Liver (tissue), 9 donors: ENCODE data around the gene BCKDHB. TPM values are rescaled to one million over a fixed set of nuclear protein-coding genes. Genes with fewer than 3 reads are reported as not detected.

ENCODE experiments used
- DNase-seq: peaks from one replicate; pipeline ENCODE4 v3.0.0-alpha.2; 2017; ENCODE audit warnings: low spot score
- H3K27ac ChIP-seq, 2 donors: one replicate each; pipeline ENCODE4 v1.7.0; 2013; ENCODE audit warnings: inconsistent platforms in 2 of 2, low read length in 2 of 2, control low read depth in 1 of 2, low read depth in 1 of 2, mild to moderate bottlenecking in 1 of 2
- H3K27me3 ChIP-seq, 4 donors: one replicate each; pipeline versions ENCODE4 v1.6.1 to v1.7.0; 2013; ENCODE audit warnings: low read length in 3 of 4, inconsistent platforms in 1 of 4, mild to moderate bottlenecking in 1 of 4, moderate library complexity in 1 of 4; ENCODE audit not compliant: control insufficient read depth in 4 of 4, insufficient read depth in 4 of 4
- H3K36me3 ChIP-seq, 4 donors: one replicate each; pipeline versions ENCODE4 v1.6.1 to v1.7.0; 2013; ENCODE audit warnings: low read length in 3 of 4, mild to moderate bottlenecking in 3 of 4, low read depth in 1 of 4, moderate library complexity in 1 of 4; ENCODE audit not compliant: control insufficient read depth in 4 of 4, insufficient read depth in 3 of 4
- H3K4me1 ChIP-seq, 4 donors: one replicate each; pipeline versions ENCODE4 v1.6.1 to v1.7.0; 2013; ENCODE audit warnings: low read length in 3 of 4, mild to moderate bottlenecking in 3 of 4, moderate library complexity in 1 of 4; ENCODE audit not compliant: control insufficient read depth in 4 of 4, insufficient read depth in 4 of 4
- H3K4me3 ChIP-seq, 3 donors: one replicate each; pipeline versions ENCODE4 v1.6.1 to v1.7.0; 2013; ENCODE audit warnings: low read length in 3 of 3, control low read depth in 1 of 3, low read depth in 1 of 3, mild to moderate bottlenecking in 1 of 3
- H3K9ac ChIP-seq, 2 donors: one replicate each; pipeline ENCODE4 v1.7.0; 2013; ENCODE audit warnings: low read length in 2 of 2, mild to moderate bottlenecking in 2 of 2, moderate library complexity in 2 of 2, control low read depth in 1 of 2, low read depth in 1 of 2
- H3K9me3 ChIP-seq, 4 donors: one replicate each; pipeline versions ENCODE4 v1.6.1 to v1.7.0; 2013; ENCODE audit warnings: low read length in 3 of 4; ENCODE audit not compliant: control insufficient read depth in 4 of 4
- EGR1 ChIP-seq, 2 donors: IDR thresholded peaks; 2 replicates each; pipeline ENCODE4 v1.6.1; 2016 to 2018; ENCODE audit warnings: antibody characterized with exemption in 2 of 2, low read depth in 2 of 2
- FOXA1 ChIP-seq: IDR thresholded peaks from 2 replicates; pipeline ENCODE4 v1.6.1; 2016; ENCODE audit warnings: antibody characterized with exemption
- FOXA2 ChIP-seq: IDR thresholded peaks from 2 replicates; pipeline ENCODE4 v1.6.1; 2016; ENCODE audit warnings: antibody characterized with exemption
- GABPA ChIP-seq, 2 donors: IDR thresholded peaks in 1 of 2; conservative IDR thresholded peaks in 1 of 2; 2 replicates each; pipeline ENCODE4 v1.6.1; 2016; ENCODE audit warnings: antibody characterized with exemption in 2 of 2, mild to moderate bottlenecking in 1 of 2, moderate library complexity in 1 of 2
- HNF4A ChIP-seq, 2 donors: conservative IDR thresholded peaks; 2 replicates each; pipeline ENCODE4 v1.6.1; 2016; ENCODE audit warnings: antibody characterized with exemption in 2 of 2, mild to moderate bottlenecking in 2 of 2
- HNF4G ChIP-seq: IDR thresholded peaks from 2 replicates; pipeline ENCODE4 v1.6.1; 2016; ENCODE audit warnings: antibody characterized with exemption
- JUND ChIP-seq, 2 donors: IDR thresholded peaks; 2 replicates each; pipeline ENCODE4 v1.6.1; 2016; ENCODE audit warnings: antibody characterized with exemption in 2 of 2
- NR2F2 ChIP-seq: IDR thresholded peaks from 2 replicates; pipeline ENCODE4 v1.6.1; 2016; ENCODE audit warnings: antibody characterized with exemption
- RAD21 ChIP-seq, 2 donors: IDR thresholded peaks; 2 replicates each; pipeline ENCODE4 v1.6.1; 2016; ENCODE audit warnings: antibody characterized with exemption in 2 of 2, mild to moderate bottlenecking in 2 of 2
- RXRA ChIP-seq, 2 donors: IDR thresholded peaks; 2 replicates each; pipeline ENCODE4 v1.6.1; 2017 to 2018; ENCODE audit warnings: antibody characterized with exemption in 2 of 2, mild to moderate bottlenecking in 1 of 2
- TAF1 ChIP-seq: conservative IDR thresholded peaks from 2 replicates; pipeline ENCODE4 v1.6.1; 2016; ENCODE audit warnings: antibody characterized with exemption, mild to moderate bottlenecking
- YY1 ChIP-seq: IDR thresholded peaks from 2 replicates; pipeline ENCODE4 v1.6.1; 2016; ENCODE audit warnings: antibody characterized with exemption, mild to moderate bottlenecking
- WGBS: extraction: QIAGEN DNeasy Blood & Tissue Kit; methylation state at CpG from one replicate; pipeline ENCODE4 v1.1.7; 2013; 5-methylcytosine and 5-hydroxymethylcytosine counted together
- polyA plus RNA-seq, 2 donors: library from polyadenylated mRNA; stranded (reverse) in 1 of 2; unstranded in 1 of 2; fragments of 200-250 nt in 1 of 2; fragments of >200 nt in 1 of 2; fragmentation: Nextera tagmentation in 1 of 2; extraction: Ambion mirVana in 1 of 2; gene quantifications; one replicate each; pipeline versions ENCODE4 v1.2.1 to v1.2.3, GENCODE V29; 2013 to 2015
- total RNA-seq, 2 donors: library from RNA; depleted of rRNA; stranded (reverse); fragments of >200 nt; gene quantifications; one replicate each; pipeline ENCODE4 v1.2.3, GENCODE V29; 2014
- TF ChIP-seq, protein P1 (sequence below): IDR thresholded peaks from 2 replicates; pipeline ENCODE4 v1.6.1; 2016; ENCODE audit warnings: antibody characterized with exemption
- TF ChIP-seq, protein P2 (sequence below): IDR thresholded peaks from 2 replicates; pipeline ENCODE4 v1.6.1; 2016; ENCODE audit warnings: antibody characterized with exemption
- TF ChIP-seq, protein P3 (sequence below): IDR thresholded peaks from 2 replicates; pipeline ENCODE4 v1.6.1; 2016; ENCODE audit warnings: antibody characterized with exemption, mild to moderate bottlenecking
- TF ChIP-seq, protein P4 (sequence below): fragments of 150-350 bp; IDR thresholded peaks from 2 replicates; pipeline ENCODE4 v1.5.1; 2017; ENCODE audit warnings: improper control_type of control experiment, low read depth, low read length; ENCODE audit not compliant: missing input control
- TF ChIP-seq, protein P5 (sequence below): IDR thresholded peaks from 2 replicates; pipeline ENCODE4 v1.6.1; 2016; ENCODE audit warnings: antibody characterized with exemption
- donor health status: healthy.
- donor health status: healthy.
- donor health status: healthy.
- donor health status: healthy.
- donor health status: healthy.

Gene BCKDHB
- total and polyA plus RNA-seq, 4 donors, result 13.0 to 74.8 (median 31.6) TPM

DNA sequence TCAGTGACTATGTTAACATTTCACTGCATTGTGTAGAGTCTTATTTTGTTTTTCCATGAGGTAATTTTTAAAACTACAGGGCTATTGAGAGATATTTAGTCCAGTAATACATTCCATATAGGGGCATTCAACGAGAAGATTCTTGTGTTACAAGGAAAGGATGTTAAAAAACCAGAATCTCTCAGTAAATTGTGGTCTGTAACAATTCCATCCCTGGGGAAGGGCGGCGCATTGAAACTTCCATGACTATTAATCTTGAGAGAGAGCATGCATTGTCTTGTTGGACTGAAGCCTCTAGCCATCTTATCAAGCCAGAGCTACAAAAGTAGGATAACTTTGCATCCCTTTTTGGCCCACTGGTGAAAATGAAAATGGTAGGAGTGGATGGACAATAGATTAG lies 119.7 kb downstream of the BCKDHB start:
- TF ChIP-seq, protein P1, sequence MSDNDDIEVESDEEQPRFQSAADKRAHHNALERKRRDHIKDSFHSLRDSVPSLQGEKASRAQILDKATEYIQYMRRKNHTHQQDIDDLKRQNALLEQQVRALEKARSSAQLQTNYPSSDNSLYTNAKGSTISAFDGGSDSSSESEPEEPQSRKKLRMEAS, result no peak
- TF ChIP-seq RAD21 (IDR thresholded peaks at IDR 0.05), result no peak
- TF ChIP-seq, protein P2, sequence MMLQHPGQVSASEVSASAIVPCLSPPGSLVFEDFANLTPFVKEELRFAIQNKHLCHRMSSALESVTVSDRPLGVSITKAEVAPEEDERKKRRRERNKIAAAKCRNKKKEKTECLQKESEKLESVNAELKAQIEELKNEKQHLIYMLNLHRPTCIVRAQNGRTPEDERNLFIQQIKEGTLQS, result no peak
- no peak for DNase-seq
- 97% methylated on average over 3 of the region's 3 CpGs for WGBS
- no peaks in the 10 kb centered on the region for H3K4me1 ChIP-seq
- H3K9me3 ChIP-seq, result no peaks in the 10 kb centered on the region
- H3K27ac ChIP-seq, result no peak overlapping the region
- H3K36me3 ChIP-seq, result peaks cover 0 to 3% (median 0%) of the 10 kb centered on the region in 4 donors
- H3K27me3 ChIP-seq, result no peaks in the 10 kb centered on the region
- H3K9ac ChIP-seq, result no peak overlapping the region
- no peak overlapping the region for H3K4me3 ChIP-seq

- Histone ChIP-seq H3K36me3 (peaks cover 0 to 3% (median 0%) of the 10 kb centered on the region in 4 donors), H3K4me1 (no peaks in the 10 kb centered on the region), H3K9me3 (no peaks in the 10 kb centered on the region), H3K27me3 (no peaks in the 10 kb centered on the region), H3K9ac (no peak overlapping the region), H3K27ac (no peak overlapping the region), H3K4me3 (no peak overlapping the region)
- DNase-seq, result no peak
- WGBS, result over 99% methylated on average over 5 of the region's 5 CpGs
- TF ChIP-seq, protein P3, sequence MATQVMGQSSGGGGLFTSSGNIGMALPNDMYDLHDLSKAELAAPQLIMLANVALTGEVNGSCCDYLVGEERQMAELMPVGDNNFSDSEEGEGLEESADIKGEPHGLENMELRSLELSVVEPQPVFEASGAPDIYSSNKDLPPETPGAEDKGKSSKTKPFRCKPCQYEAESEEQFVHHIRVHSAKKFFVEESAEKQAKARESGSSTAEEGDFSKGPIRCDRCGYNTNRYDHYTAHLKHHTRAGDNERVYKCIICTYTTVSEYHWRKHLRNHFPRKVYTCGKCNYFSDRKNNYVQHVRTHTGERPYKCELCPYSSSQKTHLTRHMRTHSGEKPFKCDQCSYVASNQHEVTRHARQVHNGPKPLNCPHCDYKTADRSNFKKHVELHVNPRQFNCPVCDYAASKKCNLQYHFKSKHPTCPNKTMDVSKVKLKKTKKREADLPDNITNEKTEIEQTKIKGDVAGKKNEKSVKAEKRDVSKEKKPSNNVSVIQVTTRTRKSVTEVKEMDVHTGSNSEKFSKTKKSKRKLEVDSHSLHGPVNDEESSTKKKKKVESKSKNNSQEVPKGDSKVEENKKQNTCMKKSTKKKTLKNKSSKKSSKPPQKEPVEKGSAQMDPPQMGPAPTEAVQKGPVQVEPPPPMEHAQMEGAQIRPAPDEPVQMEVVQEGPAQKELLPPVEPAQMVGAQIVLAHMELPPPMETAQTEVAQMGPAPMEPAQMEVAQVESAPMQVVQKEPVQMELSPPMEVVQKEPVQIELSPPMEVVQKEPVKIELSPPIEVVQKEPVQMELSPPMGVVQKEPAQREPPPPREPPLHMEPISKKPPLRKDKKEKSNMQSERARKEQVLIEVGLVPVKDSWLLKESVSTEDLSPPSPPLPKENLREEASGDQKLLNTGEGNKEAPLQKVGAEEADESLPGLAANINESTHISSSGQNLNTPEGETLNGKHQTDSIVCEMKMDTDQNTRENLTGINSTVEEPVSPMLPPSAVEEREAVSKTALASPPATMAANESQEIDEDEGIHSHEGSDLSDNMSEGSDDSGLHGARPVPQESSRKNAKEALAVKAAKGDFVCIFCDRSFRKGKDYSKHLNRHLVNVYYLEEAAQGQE, result no peak
- TF ChIP-seq, protein P2, result no peak
- TF ChIP-seq EGR1 (IDR thresholded peaks at IDR 0.05; ENCODE audit: low read depth in 2 of 2) (no peak), NR2F2 (no peak), RAD21 (IDR thresholded peaks at IDR 0.05) (no peak), YY1 (no peak), HNF4A (conservative IDR thresholded peaks at IDR 0.05) (no peak), GABPA (IDR thresholded peaks at IDR 0.05 in 1 of 2, conservative IDR thresholded peaks at IDR 0.05 in 1 of 2) (no peak), JUND (IDR thresholded peaks at IDR 0.05) (no peak), HNF4G (no peak), FOXA2 (no peak), TAF1 (no peak), RXRA (IDR thresholded peaks at IDR 0.05) (no peak), FOXA1 (no peak)
- TF ChIP-seq, protein P4, sequence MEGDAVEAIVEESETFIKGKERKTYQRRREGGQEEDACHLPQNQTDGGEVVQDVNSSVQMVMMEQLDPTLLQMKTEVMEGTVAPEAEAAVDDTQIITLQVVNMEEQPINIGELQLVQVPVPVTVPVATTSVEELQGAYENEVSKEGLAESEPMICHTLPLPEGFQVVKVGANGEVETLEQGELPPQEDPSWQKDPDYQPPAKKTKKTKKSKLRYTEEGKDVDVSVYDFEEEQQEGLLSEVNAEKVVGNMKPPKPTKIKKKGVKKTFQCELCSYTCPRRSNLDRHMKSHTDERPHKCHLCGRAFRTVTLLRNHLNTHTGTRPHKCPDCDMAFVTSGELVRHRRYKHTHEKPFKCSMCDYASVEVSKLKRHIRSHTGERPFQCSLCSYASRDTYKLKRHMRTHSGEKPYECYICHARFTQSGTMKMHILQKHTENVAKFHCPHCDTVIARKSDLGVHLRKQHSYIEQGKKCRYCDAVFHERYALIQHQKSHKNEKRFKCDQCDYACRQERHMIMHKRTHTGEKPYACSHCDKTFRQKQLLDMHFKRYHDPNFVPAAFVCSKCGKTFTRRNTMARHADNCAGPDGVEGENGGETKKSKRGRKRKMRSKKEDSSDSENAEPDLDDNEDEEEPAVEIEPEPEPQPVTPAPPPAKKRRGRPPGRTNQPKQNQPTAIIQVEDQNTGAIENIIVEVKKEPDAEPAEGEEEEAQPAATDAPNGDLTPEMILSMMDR, result no peak
- TF ChIP-seq, protein P5, sequence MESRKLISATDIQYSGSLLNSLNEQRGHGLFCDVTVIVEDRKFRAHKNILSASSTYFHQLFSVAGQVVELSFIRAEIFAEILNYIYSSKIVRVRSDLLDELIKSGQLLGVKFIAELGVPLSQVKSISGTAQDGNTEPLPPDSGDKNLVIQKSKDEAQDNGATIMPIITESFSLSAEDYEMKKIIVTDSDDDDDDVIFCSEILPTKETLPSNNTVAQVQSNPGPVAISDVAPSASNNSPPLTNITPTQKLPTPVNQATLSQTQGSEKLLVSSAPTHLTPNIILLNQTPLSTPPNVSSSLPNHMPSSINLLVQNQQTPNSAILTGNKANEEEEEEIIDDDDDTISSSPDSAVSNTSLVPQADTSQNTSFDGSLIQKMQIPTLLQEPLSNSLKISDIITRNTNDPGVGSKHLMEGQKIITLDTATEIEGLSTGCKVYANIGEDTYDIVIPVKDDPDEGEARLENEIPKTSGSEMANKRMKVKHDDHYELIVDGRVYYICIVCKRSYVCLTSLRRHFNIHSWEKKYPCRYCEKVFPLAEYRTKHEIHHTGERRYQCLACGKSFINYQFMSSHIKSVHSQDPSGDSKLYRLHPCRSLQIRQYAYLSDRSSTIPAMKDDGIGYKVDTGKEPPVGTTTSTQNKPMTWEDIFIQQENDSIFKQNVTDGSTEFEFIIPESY, result no peak
- TF ChIP-seq, protein P1, result no peak
Observed at GRCh38 chr6:80226699-80227098, 120.2 kb downstream of the BCKDHB start.
